ENCODE data around the gene RAD54L. TPM values are rescaled to one million over a fixed set of nuclear protein-coding genes. Genes with fewer than 3 reads are reported as not detected.

The RAD54L gene
- total RNA-seq, 1 donor: 1.4 TPM

- peak overlapping the region; percentile 20 for H2AFZ ChIP-seq (ENCODE audit: low read length)
- peaks cover 21% of the 10 kb centered on the region for H3K4me1 ChIP-seq (ENCODE audit: insufficient read depth, low read length)
- no peaks in the 10 kb centered on the region for H3K27me3 ChIP-seq (ENCODE audit: insufficient read depth, low read length)
- peaks cover 11% of the 10 kb centered on the region for H3K36me3 ChIP-seq (ENCODE audit: insufficient read depth, low read length)
- TF ChIP-seq CTCF (IDR thresholded peaks at IDR 0.05; ENCODE audit: extremely low read depth, low read depth, low read length): no peak
- H3K9me3 ChIP-seq (ENCODE audit: low read depth, low read length): no peaks in the 10 kb centered on the region
- DNase-seq (ENCODE audit: insufficient read length, low spot score, missing footprints): peak; percentile 90
- H4K20me1 ChIP-seq (ENCODE audit: insufficient read depth, low read length): peaks cover 44% of the 10 kb centered on the region
- peak overlapping the region; percentile 93 for H3K4me2 ChIP-seq (ENCODE audit: insufficient read depth, low read length)
- peak overlapping the region; percentile 92 for H3K4me3 ChIP-seq (ENCODE audit: insufficient read depth, low read length)
- peaks cover 97% of the 10 kb centered on the region for H3K79me2 ChIP-seq (ENCODE audit: insufficient read depth, low read length)
- peak overlapping the region; percentile 94 for H3K27ac ChIP-seq (ENCODE audit: low read depth, low read length)
Observed at GRCh38 chr1:46301808-46302640, 54.5 kb downstream of the RAD54L start.

GRCh38 chr1:46302641-46303037 lies 55.1 kb downstream of the RAD54L start:
- Histone ChIP-seq H3K4me3 (ENCODE audit: insufficient read depth, low read length) (peak overlapping the region; percentile 92), H3K27ac (ENCODE audit: low read depth, low read length) (peak overlapping the region; percentile 94), H4K20me1 (ENCODE audit: insufficient read depth, low read length) (peaks cover 38% of the 10 kb centered on the region), H3K9me3 (ENCODE audit: low read depth, low read length) (no peaks in the 10 kb centered on the region), H3K4me2 (ENCODE audit: insufficient read depth, low read length) (peak overlapping the region; percentile 93), H3K4me1 (ENCODE audit: insufficient read depth, low read length) (peaks cover 25% of the 10 kb centered on the region), H3K79me2 (ENCODE audit: insufficient read depth, low read length) (peaks cover 97% of the 10 kb centered on the region), H2AFZ (ENCODE audit: low read length) (peak overlapping the region; percentile 20), H3K27me3 (ENCODE audit: insufficient read depth, low read length) (no peaks in the 10 kb centered on the region), H3K36me3 (ENCODE audit: insufficient read depth, low read length) (peaks cover 5% of the 10 kb centered on the region)
- TF ChIP-seq CTCF (IDR thresholded peaks at IDR 0.05; ENCODE audit: extremely low read depth, low read depth, low read length): no peak
- no peak for DNase-seq (ENCODE audit: insufficient read length, low spot score, missing footprints)

- TF ChIP-seq CTCF (IDR thresholded peaks at IDR 0.05; ENCODE audit: extremely low read depth, low read depth, low read length): peak; percentile 4
- H3K27ac ChIP-seq (ENCODE audit: low read depth, low read length): peak within 1 kb of the TSS; percentile 94
- H3K4me2 ChIP-seq (ENCODE audit: insufficient read depth, low read length): peak within 1 kb of the TSS; percentile 93
- H3K4me3 ChIP-seq (ENCODE audit: insufficient read depth, low read length): peak within 1 kb of the TSS; percentile 92
- H4K20me1 ChIP-seq (ENCODE audit: insufficient read depth, low read length): peaks cover 38% of the 10 kb centered on the region
- no peaks in the 10 kb centered on the region for H3K36me3 ChIP-seq (ENCODE audit: insufficient read depth, low read length)
- no peaks in the 10 kb centered on the region for H3K27me3 ChIP-seq (ENCODE audit: insufficient read depth, low read length)
- DNase-seq (ENCODE audit: insufficient read length, low spot score, missing footprints): peak; percentile 98
- peaks cover 97% of the 10 kb centered on the region for H3K79me2 ChIP-seq (ENCODE audit: insufficient read depth, low read length)
- H2AFZ ChIP-seq (ENCODE audit: low read length): peak within 1 kb of the TSS; percentile 85
- H3K4me1 ChIP-seq (ENCODE audit: insufficient read depth, low read length): peaks cover 27% of the 10 kb centered on the region
- H3K9me3 ChIP-seq (ENCODE audit: low read depth, low read length): no peaks in the 10 kb centered on the region
Observed at GRCh38 chr1:46303038-46303871, 55.7 kb downstream of the RAD54L start, which contains the start of the genes LRRC41 and UQCRH. TSS of gene LRRC41 (minus strand) at chr1:46303616. CDS start at chr1:46303322, 294 bp downstream. TSS of gene UQCRH (plus strand) at chr1:46303698. CDS start at chr1:46303767, 69 bp downstream.
